BLaER1 (cell line): Measurements from ENCODE around the gene PCSK7.

ENCODE experiments used
- H3K27ac ChIP-seq: shearing (Covaris generic); formaldehyde crosslinking; 2 replicates; pipeline ENCODE4 v1.8.1; 2022
- H3K27me3 ChIP-seq: shearing (Covaris generic); formaldehyde crosslinking; 2 replicates; pipeline ENCODE4 v1.8.1; 2022
- H3K36me3 ChIP-seq: shearing (Covaris generic); formaldehyde crosslinking; 2 replicates; pipeline ENCODE4 v1.8.1; 2022
- H3K4me1 ChIP-seq: shearing (Covaris generic); formaldehyde crosslinking; 2 replicates; pipeline ENCODE4 v1.8.1; 2022
- H3K4me2 ChIP-seq: shearing (Covaris generic); formaldehyde crosslinking; 2 replicates; pipeline ENCODE4 v1.8.1; 2022
- H3K4me3 ChIP-seq: shearing (Covaris generic); formaldehyde crosslinking; 2 replicates; pipeline ENCODE4 v1.8.1; 2022
- H3K9ac ChIP-seq: shearing (Covaris generic); formaldehyde crosslinking; 2 replicates; pipeline ENCODE4 v1.8.1; 2022
- H3K9me3 ChIP-seq: shearing (Covaris generic); formaldehyde crosslinking; 2 replicates; pipeline ENCODE4 v1.8.1; 2022
- H4K20me1 ChIP-seq: shearing (Covaris generic); formaldehyde crosslinking; 2 replicates; pipeline ENCODE4 v1.8.1; 2022
- Cebpa-rat ChIP-seq: shearing (Covaris generic); IDR thresholded peaks from 2 replicates; pipeline ENCODE4 v1.8.1; 2022

The PCSK7 gene

GRCh38 chr11:117232092-117232878, 412 bp upstream of the PCSK7 start, which contains the start of gene RNF214:
RNF214 (plus strand) TSS chr11:117232671; CDS start chr11:117234273, 1,602 bp downstream.
- Histone ChIP-seq H3K4me3 (peak within 1 kb of the TSS; percentile 97), H3K27ac (peak within 1 kb of the TSS; percentile 89), H3K27me3 (no peaks in the 10 kb centered on the region), H4K20me1 (peaks cover 33% of the 10 kb centered on the region; the same call in 1 of the 2 replicates), H3K9me3 (no peaks in the 10 kb centered on the region), H3K4me2 (peak within 1 kb of the TSS; percentile 96), H3K36me3 (peaks cover 40% of the 10 kb centered on the region), H3K9ac (peak within 1 kb of the TSS; percentile 90), H3K4me1 (peaks cover 38% of the 10 kb centered on the region)
- no peak for TF ChIP-seq Cebpa-rat

DNA sequence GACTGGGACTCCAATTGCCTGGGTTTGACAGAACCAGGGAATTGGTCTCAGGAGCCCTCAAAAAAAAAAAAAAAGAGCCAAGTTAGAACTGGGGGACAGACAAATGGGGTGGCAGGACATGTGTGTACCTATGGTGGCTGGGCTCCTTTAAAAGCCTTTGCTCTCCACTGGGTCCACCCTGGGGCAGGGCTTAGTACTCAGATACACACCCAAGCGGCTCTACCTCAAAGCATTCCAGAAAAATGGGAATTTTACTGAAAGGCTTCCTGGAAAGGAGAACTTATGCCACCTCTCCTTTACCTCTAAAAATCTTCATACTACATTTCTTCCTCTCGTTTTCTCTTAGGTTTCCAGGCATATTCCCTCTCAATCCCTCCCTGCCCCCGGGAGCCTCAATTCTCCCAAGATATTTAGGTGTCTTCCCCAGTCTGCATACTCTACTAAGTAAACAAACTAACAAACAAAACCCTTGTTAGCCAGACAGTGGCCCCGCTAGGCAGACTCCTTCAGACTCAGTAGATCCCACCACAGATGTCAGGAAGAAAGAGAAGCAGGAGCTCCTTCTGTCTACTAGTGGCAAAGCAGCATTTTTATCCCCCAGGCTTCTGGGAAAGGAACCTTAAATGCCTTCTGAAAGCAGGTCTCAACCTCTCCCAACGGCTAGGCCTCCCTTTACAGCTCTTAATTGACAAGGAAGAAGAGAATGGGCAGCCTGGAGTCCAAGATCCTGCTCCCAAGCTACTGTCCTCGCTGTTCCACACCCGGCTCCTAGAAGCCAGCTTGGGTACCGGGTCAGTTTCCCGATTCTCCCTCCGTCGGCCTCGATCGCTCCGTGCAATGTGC, 653 bp downstream of the PCSK7 start:
- H3K27me3 ChIP-seq = no peaks in the 10 kb centered on the region
- TF ChIP-seq Cebpa-rat = no peak
- peak overlapping the region; percentile 90 for H3K4me2 ChIP-seq
- peaks cover 39% of the 10 kb centered on the region; the same call in 1 of the 2 replicates for H4K20me1 ChIP-seq
- peaks cover 38% of the 10 kb centered on the region for H3K4me1 ChIP-seq
- peak overlapping the region; percentile 97 for H3K4me3 ChIP-seq
- H3K9ac ChIP-seq = peak overlapping the region; percentile 90
- H3K9me3 ChIP-seq = no peaks in the 10 kb centered on the region
- H3K36me3 ChIP-seq = peaks cover 40% of the 10 kb centered on the region
- peak overlapping the region; percentile 89 for H3K27ac ChIP-seq

GRCh38 chr11:117230286-117230961, 1.4 kb downstream of the PCSK7 start:
- Histone ChIP-seq H3K27me3 (no peaks in the 10 kb centered on the region), H3K9me3 (no peaks in the 10 kb centered on the region), H3K36me3 (peaks cover 45% of the 10 kb centered on the region), H3K9ac (peak overlapping the region; percentile 90), H3K4me3 (peak overlapping the region; percentile 97), H3K4me2 (peak overlapping the region; percentile 90), H3K4me1 (peaks cover 38% of the 10 kb centered on the region), H4K20me1 (peaks cover 39% of the 10 kb centered on the region; the same call in 1 of the 2 replicates), H3K27ac (peak overlapping the region; percentile 89)
- no peak for TF ChIP-seq Cebpa-rat

DNA sequence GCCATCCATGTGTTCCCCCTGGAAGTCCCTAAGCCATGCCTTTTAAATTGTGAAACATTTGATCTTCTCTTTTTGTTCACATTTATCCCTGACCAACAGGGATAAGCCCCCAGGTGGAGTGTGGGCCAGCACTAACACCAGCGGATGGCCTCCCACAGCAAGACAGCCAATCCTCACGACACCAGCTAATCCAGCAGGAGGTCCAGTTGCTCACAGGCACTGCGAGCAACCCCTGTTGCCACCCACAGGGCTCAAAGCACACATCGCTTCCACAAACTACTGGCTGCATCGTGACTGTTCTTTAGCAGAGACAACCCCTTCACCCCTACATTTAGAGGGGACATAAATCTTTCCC, 2.0 kb downstream of the PCSK7 start:
- Histone ChIP-seq H3K4me1 (peaks cover 38% of the 10 kb centered on the region), H3K4me2 (peak overlapping the region; percentile 90), H3K27me3 (no peaks in the 10 kb centered on the region), H3K9me3 (no peaks in the 10 kb centered on the region), H4K20me1 (peaks cover 39% of the 10 kb centered on the region; the same call in 1 of the 2 replicates), H3K9ac (peak overlapping the region; percentile 90), H3K27ac (peak overlapping the region; percentile 89; the same call in 1 of the 2 replicates), H3K4me3 (peak overlapping the region; percentile 97; the same call in 1 of the 2 replicates), H3K36me3 (peaks cover 50% of the 10 kb centered on the region)
- TF ChIP-seq Cebpa-rat = no peak

GRCh38 chr11:117229411-117229810, 2.5 kb downstream of the PCSK7 start:
- Histone ChIP-seq H3K4me3 (no peak overlapping the region), H3K4me2 (peak overlapping the region; percentile 90), H3K27me3 (no peaks in the 10 kb centered on the region), H3K9me3 (no peaks in the 10 kb centered on the region), H3K4me1 (peaks cover 37% of the 10 kb centered on the region), H4K20me1 (peaks cover 39% of the 10 kb centered on the region; the same call in 1 of the 2 replicates), H3K9ac (peak overlapping the region; percentile 90; the same call in 1 of the 2 replicates), H3K36me3 (peaks cover 55% of the 10 kb centered on the region), H3K27ac (no peak overlapping the region)
- TF ChIP-seq Cebpa-rat = no peak

DNA sequence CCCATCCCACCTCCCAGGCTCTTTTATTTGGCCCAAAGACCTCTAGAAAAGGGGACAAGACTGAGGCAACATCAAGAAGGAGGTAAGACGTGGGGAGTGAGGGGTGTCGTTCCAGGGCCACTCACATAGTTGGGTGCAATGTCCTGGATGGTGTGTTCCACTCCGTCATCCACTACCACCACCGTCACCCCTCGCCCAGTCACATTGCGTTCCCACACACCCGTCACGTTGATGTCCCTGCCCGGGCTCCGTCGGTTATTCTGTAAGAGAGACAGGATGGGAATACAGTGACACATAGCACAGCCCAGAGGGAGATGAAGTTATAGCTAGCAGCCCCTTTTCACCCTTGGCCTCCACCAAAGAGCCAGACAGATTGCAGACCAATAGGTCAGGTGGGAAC, 3.8 kb downstream of the PCSK7 start:
- Histone ChIP-seq H3K9ac (no peak overlapping the region), H4K20me1 (peaks cover 39% of the 10 kb centered on the region; the same call in 1 of the 2 replicates), H3K27me3 (no peaks in the 10 kb centered on the region), H3K4me2 (no peak overlapping the region), H3K9me3 (no peaks in the 10 kb centered on the region), H3K4me3 (no peak overlapping the region), H3K36me3 (peaks cover 68% of the 10 kb centered on the region), H3K4me1 (peaks cover 24% of the 10 kb centered on the region), H3K27ac (no peak overlapping the region)
- TF ChIP-seq Cebpa-rat = no peak

DNA sequence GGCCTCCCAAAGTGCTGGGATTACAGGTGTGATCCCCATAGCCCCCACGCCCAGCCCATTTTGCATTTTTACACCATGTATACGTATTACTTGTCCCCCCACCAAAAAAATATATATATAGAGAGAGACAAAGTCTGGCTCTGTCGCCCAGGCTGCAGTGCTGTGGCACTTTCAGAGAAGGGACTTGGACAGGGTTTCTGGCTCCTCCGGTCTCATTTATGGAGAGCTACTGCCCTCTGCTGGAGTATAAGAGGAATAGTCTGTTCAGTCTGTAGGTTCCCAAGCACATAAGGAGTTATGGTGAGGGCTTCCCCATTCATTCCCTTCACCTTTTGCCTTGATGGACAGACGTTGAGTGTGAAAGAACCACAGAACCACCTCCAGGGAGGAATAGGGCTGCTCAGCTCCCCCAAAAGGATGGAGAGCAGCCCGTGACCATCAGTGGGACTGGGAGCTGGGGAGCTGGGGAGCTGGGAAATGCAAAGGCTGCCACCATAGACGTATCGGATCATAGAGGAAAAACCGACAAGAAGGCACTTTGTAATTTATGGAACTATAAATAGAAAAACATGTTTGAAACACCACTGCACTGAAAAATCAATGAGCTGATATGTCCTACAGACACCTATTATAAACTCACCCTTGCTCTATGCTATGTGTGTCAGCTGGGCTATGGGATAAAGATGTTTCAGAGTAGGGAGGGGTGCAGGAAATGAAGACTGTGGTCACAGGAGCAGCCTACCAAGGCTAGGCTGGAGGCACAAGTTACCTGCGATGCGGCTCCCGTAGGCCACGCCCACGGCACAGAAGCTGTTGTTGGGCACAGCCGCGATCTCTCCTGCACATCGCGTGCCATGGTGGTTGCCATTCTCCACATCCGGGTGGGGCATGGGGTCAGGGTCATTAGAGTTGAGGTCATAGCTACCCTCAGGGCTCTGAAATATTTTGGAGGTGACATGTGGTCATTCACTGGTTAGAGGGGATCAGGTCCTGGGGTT, 5.2 kb downstream of the PCSK7 start:
- H3K36me3 ChIP-seq = peaks cover 82% of the 10 kb centered on the region
- no peaks in the 10 kb centered on the region for H3K9me3 ChIP-seq
- H3K27me3 ChIP-seq = no peaks in the 10 kb centered on the region
- no peak overlapping the region for H3K4me3 ChIP-seq
- H3K4me2 ChIP-seq = no peak overlapping the region
- H4K20me1 ChIP-seq = peaks cover 39% of the 10 kb centered on the region; the same call in 1 of the 2 replicates
- H3K4me1 ChIP-seq = peaks cover 23% of the 10 kb centered on the region
- TF ChIP-seq Cebpa-rat = no peak
- no peak overlapping the region for H3K27ac ChIP-seq
- H3K9ac ChIP-seq = no peak overlapping the region

GRCh38 chr11:117225553-117226170, 6.2 kb downstream of the PCSK7 start:
- Histone ChIP-seq H3K36me3 (peaks cover 92% of the 10 kb centered on the region), H3K4me3 (no peak overlapping the region), H3K27me3 (no peaks in the 10 kb centered on the region), H3K9ac (no peak overlapping the region), H3K27ac (no peak overlapping the region), H3K4me2 (no peak overlapping the region), H3K9me3 (no peaks in the 10 kb centered on the region), H4K20me1 (peaks cover 35% of the 10 kb centered on the region; the same call in 1 of the 2 replicates), H3K4me1 (peaks cover 15% of the 10 kb centered on the region)
- TF ChIP-seq Cebpa-rat = no peak
